Hypothalamus (tissue), 51 donors: ENCODE measurements around the gene SUCNR1.
A peak's percentile ranks its signal among the peaks of the same experiment; 100 is the strongest.
"Not testable (repeated sequence)": the region's sequence is repeated elsewhere in the genome, so short reads cannot be mapped to it uniquely, and the experiment has no call there.

Source experiments
- DNase-seq, 51 donors: peaks; one replicate each; lab custom pipeline; 2025; lab: John Stamatoyannopoulos, UW

The SUCNR1 gene

GRCh38 chr3:151873398-151873797 is at the start of gene SUCNR1:
Gene SUCNR1, plus strand, starts transcription at chr3:151873643. Its CDS starts 6,250 bp downstream, at chr3:151879893.
- DNase-seq = no peak

GRCh38 chr3:151827816-151828215 is 45.6 kb upstream of the SUCNR1 start:
- DNase-seq = no peak

- DNase-seq = no peak
These were observed 37.5 kb upstream of the SUCNR1 start for GRCh38 chr3:151835751-151836525.

GRCh38 chr3:151837057-151837456 is 36.4 kb upstream of the SUCNR1 start:
- peak in 1 of 51 donors; percentile 13 for DNase-seq

- DNase-seq = peak in 22 of 51 donors; percentile 5 to 55 (median 24)
These were observed 34.7 kb upstream of the SUCNR1 start for GRCh38 chr3:151838574-151839312.

GRCh38 chr3:151839313-151839631 is 34.2 kb upstream of the SUCNR1 start:
- no peak for DNase-seq

- DNase-seq = no peak
These were observed 31.6 kb upstream of the SUCNR1 start for GRCh38 chr3:151841801-151842200.

- DNase-seq = no peak
These were observed 30.2 kb upstream of the SUCNR1 start for GRCh38 chr3:151843275-151843674.

- no peak for DNase-seq
These were observed 28.0 kb upstream of the SUCNR1 start for GRCh38 chr3:151845306-151845905.

GRCh38 chr3:151850065-151850464 is 23.4 kb upstream of the SUCNR1 start:
- not testable (repeated sequence) for DNase-seq

GRCh38 chr3:151852074-151852811 is 21.2 kb upstream of the SUCNR1 start:
- no peak for DNase-seq

GRCh38 chr3:151856118-151856517 is 17.3 kb upstream of the SUCNR1 start:
- no peak for DNase-seq

GRCh38 chr3:151856641-151857040 is 16.8 kb upstream of the SUCNR1 start:
- no peak for DNase-seq

GRCh38 chr3:151859233-151859673 is 14.2 kb upstream of the SUCNR1 start:
- no peak for DNase-seq

- no peak for DNase-seq
These were observed 13.5 kb upstream of the SUCNR1 start for GRCh38 chr3:151859905-151860304.

- no peak for DNase-seq
These were observed 9.8 kb upstream of the SUCNR1 start for GRCh38 chr3:151863611-151864010.

GRCh38 chr3:151864423-151865101 is 8.9 kb upstream of the SUCNR1 start:
- no peak for DNase-seq

GRCh38 chr3:151866711-151867410 is 6.6 kb upstream of the SUCNR1 start:
- DNase-seq = no peak

- DNase-seq = no peak
These were observed 5.8 kb upstream of the SUCNR1 start for GRCh38 chr3:151867666-151868065.

- no peak for DNase-seq
These were observed 4.3 kb upstream of the SUCNR1 start for GRCh38 chr3:151869181-151869580.
